GM19193 (cell line): ENCODE measurements around the gene TMEM106C.

ENCODE experiments used
- POLR2A ChIP-seq: IDR thresholded peaks from 4 replicates; pipeline ENCODE4 v1.6.1; 2011; ENCODE audit not compliant: insufficient read depth, insufficient read length; ENCODE audit errors: extremely low read depth

TMEM106C gene

GRCh38 chr12:47963340-47964040 lies at the start of gene TMEM106C:
Gene TMEM106C, plus strand, starts transcription at chr12:47963596. Its CDS starts 641 bp downstream, at chr12:47964237.
- TF ChIP-seq POLR2A: peak; percentile 71

GRCh38 chr12:47920913-47921312 lies 42.5 kb upstream of the TMEM106C start:
- TF ChIP-seq POLR2A: no peak

GRCh38 chr12:47921907-47922306 lies 41.5 kb upstream of the TMEM106C start:
- TF ChIP-seq POLR2A: no peak

- TF ChIP-seq POLR2A: no peak
These were observed 36.0 kb upstream of the TMEM106C start for GRCh38 chr12:47927346-47927745.

- no peak for TF ChIP-seq POLR2A
These were observed 32.8 kb upstream of the TMEM106C start for GRCh38 chr12:47930634-47931033.

GRCh38 chr12:47931187-47931586 lies 32.2 kb upstream of the TMEM106C start:
- TF ChIP-seq POLR2A: no peak

- no peak for TF ChIP-seq POLR2A
These were observed 28.2 kb upstream of the TMEM106C start for GRCh38 chr12:47935184-47935583.

GRCh38 chr12:47938093-47938492 lies 25.3 kb upstream of the TMEM106C start:
- TF ChIP-seq POLR2A: no peak

- TF ChIP-seq POLR2A: no peak
These were observed 24.8 kb upstream of the TMEM106C start for GRCh38 chr12:47938594-47938993.

GRCh38 chr12:47939009-47939601 lies 24.3 kb upstream of the TMEM106C start:
- TF ChIP-seq POLR2A: no peak

GRCh38 chr12:47940773-47941474 lies 22.5 kb upstream of the TMEM106C start:
- TF ChIP-seq POLR2A: no peak

- TF ChIP-seq POLR2A: no peak
These were observed 22.0 kb upstream of the TMEM106C start for GRCh38 chr12:47941475-47941780.

- no peak for TF ChIP-seq POLR2A
These were observed 21.4 kb upstream of the TMEM106C start for GRCh38 chr12:47941871-47942613.

- no peak for TF ChIP-seq POLR2A
These were observed 20.7 kb upstream of the TMEM106C start for GRCh38 chr12:47942614-47943225.
